ENCODE data around the gene CCL21.

Gene CCL21

GRCh38 chr9:34707130-34707529 is 2.8 kb downstream of the CCL21 start:
- no peak for DNase-seq (ENCODE audit: low spot score)

- DNase-seq (ENCODE audit: low spot score), result peak; percentile 83
These were observed 7.9 kb downstream of the CCL21 start for GRCh38 chr9:34701769-34702736.

GRCh38 chr9:34701023-34701768 is 8.7 kb downstream of the CCL21 start:
- DNase-seq (ENCODE audit: low spot score), result peak; percentile 77

- no peak for DNase-seq (ENCODE audit: low spot score)
These were observed 15.1 kb downstream of the CCL21 start for GRCh38 chr9:34694811-34695210.

- DNase-seq (ENCODE audit: low spot score), result no peak
These were observed 16.4 kb downstream of the CCL21 start for GRCh38 chr9:34693560-34693959.

- no peak for DNase-seq (ENCODE audit: low spot score)
These were observed 18.0 kb downstream of the CCL21 start for GRCh38 chr9:34691936-34692315.

GRCh38 chr9:34690983-34691935 is 18.7 kb downstream of the CCL21 start, which contains the start of gene CCL19:
Gene CCL19, minus strand, starts transcription at chr9:34691276. Its CDS starts 137 bp downstream, at chr9:34691139.
- DNase-seq (ENCODE audit: low spot score), result no peak

GRCh38 chr9:34689512-34689911 is 20.4 kb downstream of the CCL21 start:
- DNase-seq (ENCODE audit: low spot score), result no peak

GRCh38 chr9:34689116-34689470 is 20.8 kb downstream of the CCL21 start:
- no peak for DNase-seq (ENCODE audit: low spot score)

GRCh38 chr9:34688329-34689115 is 21.4 kb downstream of the CCL21 start:
- no peak for DNase-seq (ENCODE audit: low spot score)

GRCh38 chr9:34687276-34688030 is 22.5 kb downstream of the CCL21 start:
- DNase-seq (ENCODE audit: low spot score), result no peak

GRCh38 chr9:34686732-34687131 is 23.2 kb downstream of the CCL21 start:
- DNase-seq (ENCODE audit: low spot score), result no peak

GRCh38 chr9:34686231-34686630 is 23.7 kb downstream of the CCL21 start:
- no peak for DNase-seq (ENCODE audit: low spot score)

- no peak for DNase-seq (ENCODE audit: low spot score)
These were observed 24.3 kb downstream of the CCL21 start for GRCh38 chr9:34685591-34685990.

- no peak for DNase-seq (ENCODE audit: low spot score)
These were observed 25.1 kb downstream of the CCL21 start for GRCh38 chr9:34684816-34685215.

- no peak for DNase-seq (ENCODE audit: low spot score)
These were observed 25.8 kb downstream of the CCL21 start for GRCh38 chr9:34684145-34684544.

- DNase-seq (ENCODE audit: low spot score), result no peak
These were observed 34.1 kb downstream of the CCL21 start for GRCh38 chr9:34675869-34676268.

GRCh38 chr9:34675048-34675714 is 34.8 kb downstream of the CCL21 start:
- DNase-seq (ENCODE audit: low spot score), result peak; percentile 60

GRCh38 chr9:34674440-34674839 is 35.5 kb downstream of the CCL21 start:
- no peak for DNase-seq (ENCODE audit: low spot score)

- DNase-seq (ENCODE audit: low spot score), result no peak
These were observed 38.6 kb downstream of the CCL21 start for GRCh38 chr9:34671307-34671706.
